Mesendoderm (in vitro differentiated cells): ENCODE measurements around the gene ZNF586. TPM values are rescaled to one million over a fixed set of nuclear protein-coding genes. Genes with fewer than 3 reads are reported as not detected.
A peak's percentile ranks its signal among the peaks of the same experiment; 100 is the strongest.
"Not testable (repeated sequence)": the region's sequence is repeated elsewhere in the genome, so short reads cannot be mapped to it uniquely, and the experiment has no call there.

Source experiments
- DNase-seq: peaks from one replicate; pipeline ENCODE4 v3.0.0; 2013
- H2AK5ac ChIP-seq: 2 replicates; pipeline ENCODE4 v1.6.1; 2013; ENCODE audit warnings: low read length, inconsistent platforms
- H2BK120ac ChIP-seq: 2 replicates; pipeline ENCODE4 v1.6.1; 2013; ENCODE audit warnings: low read depth, mild to moderate bottlenecking, low read length, moderate library complexity, mixed read lengths
- H2BK15ac ChIP-seq: replicated peaks from 2 replicates; pipeline ENCODE4 v1.6.1; 2013; ENCODE audit warnings: low read depth, mild to moderate bottlenecking, moderate library complexity
- H2BK5ac ChIP-seq: 2 replicates; pipeline ENCODE4 v1.6.1; 2013; ENCODE audit warnings: low read length, inconsistent platforms
- H3K18ac ChIP-seq: 2 replicates; pipeline ENCODE4 v1.6.1; 2013; ENCODE audit warnings: mild to moderate bottlenecking, low read length, mixed read lengths
- H3K23ac ChIP-seq: one replicate; pipeline ENCODE4 v1.6.1; 2013; ENCODE audit warnings: low read length
- H3K27ac ChIP-seq: 2 replicates; pipeline ENCODE4 v1.5.1; 2013; ENCODE audit warnings: low read depth, mild to moderate bottlenecking, inconsistent platforms, low read length, moderate library complexity
- H3K27me3 ChIP-seq: 2 replicates; pipeline ENCODE4 v1.6.1; 2013; ENCODE audit warnings: low read length, control low read depth, mild to moderate bottlenecking, inconsistent platforms; ENCODE audit not compliant: insufficient read depth, poor library complexity
- H3K36me3 ChIP-seq: 2 replicates; pipeline ENCODE4 v1.6.1; 2013; ENCODE audit warnings: low read length, inconsistent platforms; ENCODE audit not compliant: control insufficient read depth, insufficient read depth
- H3K4ac ChIP-seq: one replicate; pipeline ENCODE4 v1.6.1; 2013; ENCODE audit warnings: low read depth, mild to moderate bottlenecking, low read length, moderate library complexity
- H3K4me1 ChIP-seq: 2 replicates; pipeline ENCODE4 v1.6.1; 2013; ENCODE audit warnings: low read depth, low read length, inconsistent platforms; ENCODE audit not compliant: control insufficient read depth
- H3K4me2 ChIP-seq: 2 replicates; pipeline ENCODE4 v1.6.1; 2013; ENCODE audit warnings: low read length
- H3K4me3 ChIP-seq: 2 replicates; pipeline ENCODE4 v1.5.1; 2013; ENCODE audit warnings: mild to moderate bottlenecking, low read length
- H3K56ac ChIP-seq: one replicate; pipeline ENCODE4 v1.6.1; 2013; ENCODE audit warnings: low read length
- H3K79me1 ChIP-seq: 2 replicates; pipeline ENCODE4 v1.6.1; 2013; ENCODE audit warnings: low read length, inconsistent platforms
- H3K79me2 ChIP-seq: 2 replicates; pipeline ENCODE4 v1.6.1; 2013; ENCODE audit warnings: mild to moderate bottlenecking, low read length; ENCODE audit not compliant: control insufficient read depth, insufficient read depth
- H3K9ac ChIP-seq: 2 replicates; pipeline ENCODE4 v1.6.1; 2013; ENCODE audit warnings: low read length, inconsistent platforms
- H4K5ac ChIP-seq: one replicate; pipeline ENCODE4 v1.6.1; 2013; ENCODE audit warnings: low read length
- H4K8ac ChIP-seq: one replicate; pipeline ENCODE4 v1.6.1; 2013; ENCODE audit warnings: low read depth, mild to moderate bottlenecking, control low read depth, low read length, moderate library complexity
- WGBS: extraction: QIAGEN DNeasy Blood & Tissue Kit; methylation state at CpG from one replicate; pipeline ENCODE4 v1.1.7; 2013; ENCODE audit warnings: low lambda C conversion rate, missing lambda C conversion rate; ENCODE audit not compliant: insufficient coverage; ENCODE audit errors: extremely low coverage; 5-methylcytosine and 5-hydroxymethylcytosine counted together
- polyA plus RNA-seq, 2 experiments: library from polyadenylated mRNA; stranded (reverse); fragments of 200-250 nt; gene quantifications; one replicate each; pipeline ENCODE4 v1.2.3, GENCODE V29; 2013

Gene ZNF586
- 8.3 TPM for polyA plus RNA-seq (2013, experiment 1 of 2)
- 8.8 TPM for polyA plus RNA-seq (2013, experiment 2 of 2)

- Histone ChIP-seq H3K23ac (no peak within 1 kb of the TSS), H3K79me1 (peaks cover 17% of the 10 kb centered on the region), H3K4me2 (peak within 1 kb of the TSS; percentile 93), H3K18ac (peak within 1 kb of the TSS; percentile 11), H3K56ac (peak within 1 kb of the TSS; percentile 91), H3K4me3 (peak within 1 kb of the TSS; percentile 88), H2BK120ac (no peak within 1 kb of the TSS), H3K9ac (peak within 1 kb of the TSS; percentile 95), H3K36me3 (no peaks in the 10 kb centered on the region), H3K27ac (peak within 1 kb of the TSS; percentile 17), H4K5ac (no peak within 1 kb of the TSS), H2BK15ac (no peak within 1 kb of the TSS), H3K4me1 (peaks cover 5% of the 10 kb centered on the region), H2BK5ac (no peak within 1 kb of the TSS), H3K79me2 (peaks cover 34% of the 10 kb centered on the region), H2AK5ac (no peak within 1 kb of the TSS), H3K4ac (peak within 1 kb of the TSS; percentile 10), H4K8ac (no peak within 1 kb of the TSS), H3K27me3 (no peaks in the 10 kb centered on the region)
- peak; percentile 98 for DNase-seq
- no CpG with 5 or more reads among the region's 61 CpGs for WGBS
These were observed at the start of gene ZNF586 for GRCh38 chr19:57769345-57770131. Gene ZNF586, plus strand, starts transcription at chr19:57769676. Its CDS starts 167 bp downstream, at chr19:57769843.

- Histone ChIP-seq H3K4me3 (no peak overlapping the region), H3K56ac (no peak overlapping the region), H3K23ac (no peak overlapping the region), H4K8ac (no peak overlapping the region), H3K9ac (no peak overlapping the region), H3K36me3 (peaks cover 7% of the 10 kb centered on the region), H3K18ac (no peak overlapping the region), H3K79me1 (no peaks in the 10 kb centered on the region), H3K79me2 (no peaks in the 10 kb centered on the region), H2BK5ac (no peak overlapping the region), H4K5ac (no peak overlapping the region), H3K4ac (no peak overlapping the region), H2BK120ac (no peak overlapping the region), H3K27me3 (no peaks in the 10 kb centered on the region), H2BK15ac (no peak overlapping the region), H3K4me1 (no peaks in the 10 kb centered on the region), H3K4me2 (no peak overlapping the region), H3K27ac (no peak overlapping the region), H2AK5ac (no peak overlapping the region)
- no CpG with 5 or more reads among the region's 4 CpGs for WGBS
- no peak for DNase-seq
These were observed 49.5 kb upstream of the ZNF586 start for GRCh38 chr19:57719901-57720519.

GRCh38 chr19:57720878-57721277 lies 48.6 kb upstream of the ZNF586 start:
- no peak overlapping the region for H2BK15ac ChIP-seq
- H3K4me1 ChIP-seq: no peaks in the 10 kb centered on the region
- H2AK5ac ChIP-seq: no peak overlapping the region
- peaks cover 7% of the 10 kb centered on the region for H3K36me3 ChIP-seq
- no peaks in the 10 kb centered on the region for H3K27me3 ChIP-seq
- H3K4me2 ChIP-seq: no peak overlapping the region
- no peak for DNase-seq
- no peak overlapping the region for H4K8ac ChIP-seq
- H4K5ac ChIP-seq: no peak overlapping the region
- no peak overlapping the region for H3K56ac ChIP-seq
- no peaks in the 10 kb centered on the region for H3K79me1 ChIP-seq
- no peak overlapping the region for H3K4ac ChIP-seq
- H2BK120ac ChIP-seq: no peak overlapping the region
- no peak overlapping the region for H3K23ac ChIP-seq
- no CpG with 5 or more reads among the region's 10 CpGs for WGBS
- H3K4me3 ChIP-seq: no peak overlapping the region
- H3K79me2 ChIP-seq: no peaks in the 10 kb centered on the region
- H3K9ac ChIP-seq: no peak overlapping the region
- H2BK5ac ChIP-seq: no peak overlapping the region
- H3K27ac ChIP-seq: no peak overlapping the region
- H3K18ac ChIP-seq: no peak overlapping the region

GRCh38 chr19:57738320-57738719 lies 31.2 kb upstream of the ZNF586 start:
- H3K4me3 ChIP-seq, H3K79me1 ChIP-seq, H2BK5ac ChIP-seq, H3K27ac ChIP-seq, H2BK120ac ChIP-seq, H3K4me2 ChIP-seq, H3K23ac ChIP-seq, H3K36me3 ChIP-seq, H3K27me3 ChIP-seq, H4K8ac ChIP-seq, H4K5ac ChIP-seq, H3K9ac ChIP-seq, H3K4me1 ChIP-seq, H3K79me2 ChIP-seq, H3K4ac ChIP-seq, H3K56ac ChIP-seq, H2AK5ac ChIP-seq, H3K18ac ChIP-seq, H2BK15ac ChIP-seq: not testable (repeated sequence)
- no CpG with 5 or more reads among the region's 10 CpGs for WGBS
- DNase-seq: peak; percentile 71

- not testable (repeated sequence) for H3K36me3 ChIP-seq, H2BK120ac ChIP-seq, H3K79me1 ChIP-seq, H3K27ac ChIP-seq, H3K18ac ChIP-seq, H2BK5ac ChIP-seq, H3K4ac ChIP-seq, H3K9ac ChIP-seq, H2AK5ac ChIP-seq, H3K56ac ChIP-seq, H3K23ac ChIP-seq, H3K4me1 ChIP-seq, H3K79me2 ChIP-seq, H4K5ac ChIP-seq, H3K4me3 ChIP-seq, DNase-seq, H4K8ac ChIP-seq, H3K4me2 ChIP-seq, H2BK15ac ChIP-seq, H3K27me3 ChIP-seq
- whole genome bisulfite sequencing: no CpG with 5 or more reads among the region's 7 CpGs
These were observed 30.7 kb upstream of the ZNF586 start for GRCh38 chr19:57738770-57739169.
